Endodermal cell (in vitro differentiated cells): ENCODE results near the gene OMP. TPM values are rescaled to one million over a fixed set of nuclear protein-coding genes. Genes with fewer than 3 reads are reported as not detected.

Experiments used
- DNase-seq: peaks from one replicate; pipeline ENCODE4 v3.0.0-alpha.2; 2017
- H3K27ac ChIP-seq: 2 replicates; pipeline ENCODE4 v1.5.1; 2013; ENCODE audit warnings: mild to moderate bottlenecking, low read depth, low read length, moderate library complexity
- H3K27me3 ChIP-seq: 2 replicates; pipeline ENCODE4 v1.6.1; 2013; ENCODE audit warnings: mild to moderate bottlenecking, low read length, moderate library complexity; ENCODE audit not compliant: insufficient read depth, control insufficient read depth, poor library complexity, severe bottlenecking
- H3K36me3 ChIP-seq: 2 replicates; pipeline ENCODE4 v1.7.0; 2013; ENCODE audit warnings: mild to moderate bottlenecking, low read length, moderate library complexity; ENCODE audit not compliant: control insufficient read depth, insufficient read depth
- H3K4me1 ChIP-seq: one replicate; pipeline ENCODE4 v1.7.0; 2013; ENCODE audit warnings: low read length; ENCODE audit not compliant: control insufficient read depth, insufficient read depth
- H3K4me3 ChIP-seq: 2 replicates; pipeline ENCODE4 v1.5.1; 2013; ENCODE audit warnings: mild to moderate bottlenecking, low read length, moderate library complexity
- H3K9ac ChIP-seq: 2 replicates; pipeline ENCODE4 v1.6.1; 2013; ENCODE audit warnings: mild to moderate bottlenecking, low read length, moderate library complexity; ENCODE audit not compliant: poor library complexity, severe bottlenecking; ENCODE audit errors: extremely low read depth
- H3K9me3 ChIP-seq: 2 replicates; pipeline ENCODE4 v1.6.1; 2013; ENCODE audit warnings: mild to moderate bottlenecking, low read length, moderate library complexity; ENCODE audit not compliant: control insufficient read depth
- H3K27ac Mint-ChIP-seq: 2 replicates; pipeline ENCODE4 v1.8.0; 2020; ENCODE audit warnings: mixed read lengths
- H3K27me3 Mint-ChIP-seq: 2 replicates; pipeline ENCODE4 v1.8.0; 2021; ENCODE audit warnings: mild to moderate bottlenecking, mixed read lengths; ENCODE audit not compliant: insufficient read depth
- H3K36me3 Mint-ChIP-seq: 2 replicates; pipeline ENCODE4 v1.8.0; 2020; ENCODE audit warnings: low read depth, mixed read lengths
- H3K4me1 Mint-ChIP-seq: 2 replicates; pipeline ENCODE4 v1.8.0; 2020; ENCODE audit warnings: mixed read lengths
- H3K4me3 Mint-ChIP-seq: 2 replicates; pipeline ENCODE4 v1.8.0; 2020; ENCODE audit warnings: mild to moderate bottlenecking, moderate library complexity, mixed read lengths
- H3K9me3 Mint-ChIP-seq: 2 replicates; pipeline ENCODE4 v1.8.0; 2020; ENCODE audit warnings: mild to moderate bottlenecking, mixed read lengths
- WGBS, 2 experiments: methylation state at CpG; one replicate each; pipeline versions ENCODE4 v1.1.5 to v1.1.7; 2013; ENCODE audit warnings: missing lambda C conversion rate in 2 of 2, mixed read lengths in 1 of 2; ENCODE audit not compliant: insufficient coverage in 1 of 2, insufficient read length in 1 of 2; 5-methylcytosine and 5-hydroxymethylcytosine counted together
- total RNA-seq, 2 donors: library from RNA; stranded (reverse); fragmentation: NEBNext Ultra II Directional in 1 of 2; extraction: Animal tissue kit (Norgen Biotek cat#: 25700) in 1 of 2; gene quantifications; 2 replicates in 1 of 2; 3 replicates in 1 of 2; pipeline ENCODE4 v1.2.1, GENCODE V29; 2021
- TF ChIP-seq, protein P1 (sequence below): fragments of 200-600 bp; sonication (generic); conservative IDR thresholded peaks from 2 replicates; pipeline ENCODE4 v1.5.0; 2021; ENCODE audit warnings: antibody characterized with exemption, mild to moderate bottlenecking

OMP gene
- total RNA-seq, 2 donors from 2014 or later = 1.6 to 1.7 TPM

DNA sequence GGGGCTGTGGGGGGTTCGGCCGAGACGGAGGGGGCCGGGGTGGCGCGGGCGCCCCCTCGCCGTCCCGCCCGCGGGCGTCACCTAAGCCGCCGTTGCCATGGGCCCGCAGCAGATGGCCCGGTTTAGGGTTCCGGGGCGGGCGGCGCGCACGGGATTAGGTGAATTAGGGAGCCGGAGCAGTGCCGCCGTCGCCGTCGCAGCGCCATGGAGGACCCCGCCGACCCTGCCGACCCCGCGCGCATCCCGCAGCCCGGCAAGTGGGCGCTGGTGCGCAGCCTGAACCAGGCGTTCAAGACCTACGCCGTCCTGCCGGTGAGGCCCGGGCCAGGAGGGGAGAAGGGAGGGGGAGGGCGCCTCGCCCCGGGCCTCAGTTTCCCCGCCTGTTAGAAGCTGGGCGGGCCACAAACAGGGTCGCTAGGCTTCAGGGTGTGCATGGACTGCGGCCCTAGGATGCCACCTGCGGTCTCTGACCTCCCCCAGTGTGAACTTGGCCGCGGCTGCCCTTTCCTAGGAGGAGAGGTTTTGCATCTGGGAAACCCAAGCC, 35.5 kb downstream of the OMP start:
- H3K36me3 Mint-ChIP-seq = no peaks in the 10 kb centered on the region
- 95 to 96% methylated on average over 25 to 55 of the region's 55 CpGs for WGBS, 2 experiments
- Histone ChIP-seq H3K4me1 (no peaks in the 10 kb centered on the region), H3K9me3 (no peaks in the 10 kb centered on the region), H3K27ac (no peak overlapping the region), H3K36me3 (no peaks in the 10 kb centered on the region), H3K27me3 (no peaks in the 10 kb centered on the region), H3K4me3 (no peak overlapping the region), H3K9ac (no peak overlapping the region)
- no peaks in the 10 kb centered on the region for H3K9me3 Mint-ChIP-seq
- peaks cover 9% of the 10 kb centered on the region for H3K4me1 Mint-ChIP-seq
- TF ChIP-seq, protein P1, sequence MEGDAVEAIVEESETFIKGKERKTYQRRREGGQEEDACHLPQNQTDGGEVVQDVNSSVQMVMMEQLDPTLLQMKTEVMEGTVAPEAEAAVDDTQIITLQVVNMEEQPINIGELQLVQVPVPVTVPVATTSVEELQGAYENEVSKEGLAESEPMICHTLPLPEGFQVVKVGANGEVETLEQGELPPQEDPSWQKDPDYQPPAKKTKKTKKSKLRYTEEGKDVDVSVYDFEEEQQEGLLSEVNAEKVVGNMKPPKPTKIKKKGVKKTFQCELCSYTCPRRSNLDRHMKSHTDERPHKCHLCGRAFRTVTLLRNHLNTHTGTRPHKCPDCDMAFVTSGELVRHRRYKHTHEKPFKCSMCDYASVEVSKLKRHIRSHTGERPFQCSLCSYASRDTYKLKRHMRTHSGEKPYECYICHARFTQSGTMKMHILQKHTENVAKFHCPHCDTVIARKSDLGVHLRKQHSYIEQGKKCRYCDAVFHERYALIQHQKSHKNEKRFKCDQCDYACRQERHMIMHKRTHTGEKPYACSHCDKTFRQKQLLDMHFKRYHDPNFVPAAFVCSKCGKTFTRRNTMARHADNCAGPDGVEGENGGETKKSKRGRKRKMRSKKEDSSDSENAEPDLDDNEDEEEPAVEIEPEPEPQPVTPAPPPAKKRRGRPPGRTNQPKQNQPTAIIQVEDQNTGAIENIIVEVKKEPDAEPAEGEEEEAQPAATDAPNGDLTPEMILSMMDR = no peak
- H3K27ac Mint-ChIP-seq = no peak overlapping the region
- H3K4me3 Mint-ChIP-seq = no peak overlapping the region
- no peak for DNase-seq
- H3K27me3 Mint-ChIP-seq = no peaks in the 10 kb centered on the region

DNA sequence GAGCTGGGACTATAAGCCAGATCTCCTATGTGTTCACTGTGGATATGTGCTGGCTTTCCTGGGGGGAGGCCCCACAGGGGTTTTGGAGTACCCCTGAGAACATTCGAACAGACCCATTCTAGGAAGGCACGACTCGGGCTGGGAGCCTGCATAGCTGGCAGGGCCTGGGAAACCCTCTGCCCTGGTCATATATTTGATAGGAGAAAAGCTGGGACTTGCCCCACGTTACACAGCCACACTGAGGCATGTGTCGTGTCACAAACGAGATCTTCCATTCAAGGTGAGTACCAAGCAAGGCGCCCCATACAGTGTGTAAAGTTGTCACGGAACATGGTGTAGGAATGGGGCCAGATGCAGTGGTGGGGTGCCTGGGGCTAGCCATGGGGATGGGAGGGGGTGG, 36.6 kb downstream of the OMP start:
- H3K9me3 Mint-ChIP-seq = no peaks in the 10 kb centered on the region
- TF ChIP-seq, protein P1 = no peak
- no peaks in the 10 kb centered on the region for H3K27me3 Mint-ChIP-seq
- Histone ChIP-seq H3K36me3 (no peaks in the 10 kb centered on the region), H3K27ac (no peak overlapping the region), H3K27me3 (no peaks in the 10 kb centered on the region), H3K4me1 (no peaks in the 10 kb centered on the region), H3K9ac (no peak overlapping the region), H3K4me3 (no peak overlapping the region), H3K9me3 (no peaks in the 10 kb centered on the region)
- no peak overlapping the region for H3K4me3 Mint-ChIP-seq
- DNase-seq = no peak
- H3K4me1 Mint-ChIP-seq = peaks cover 9% of the 10 kb centered on the region
- no peak overlapping the region for H3K27ac Mint-ChIP-seq
- no peaks in the 10 kb centered on the region for H3K36me3 Mint-ChIP-seq
- 89% methylated on average over 8 of the region's 8 CpGs; no CpG with 5 or more reads in 1 of the 2 experiments for WGBS, 2 experiments

DNA sequence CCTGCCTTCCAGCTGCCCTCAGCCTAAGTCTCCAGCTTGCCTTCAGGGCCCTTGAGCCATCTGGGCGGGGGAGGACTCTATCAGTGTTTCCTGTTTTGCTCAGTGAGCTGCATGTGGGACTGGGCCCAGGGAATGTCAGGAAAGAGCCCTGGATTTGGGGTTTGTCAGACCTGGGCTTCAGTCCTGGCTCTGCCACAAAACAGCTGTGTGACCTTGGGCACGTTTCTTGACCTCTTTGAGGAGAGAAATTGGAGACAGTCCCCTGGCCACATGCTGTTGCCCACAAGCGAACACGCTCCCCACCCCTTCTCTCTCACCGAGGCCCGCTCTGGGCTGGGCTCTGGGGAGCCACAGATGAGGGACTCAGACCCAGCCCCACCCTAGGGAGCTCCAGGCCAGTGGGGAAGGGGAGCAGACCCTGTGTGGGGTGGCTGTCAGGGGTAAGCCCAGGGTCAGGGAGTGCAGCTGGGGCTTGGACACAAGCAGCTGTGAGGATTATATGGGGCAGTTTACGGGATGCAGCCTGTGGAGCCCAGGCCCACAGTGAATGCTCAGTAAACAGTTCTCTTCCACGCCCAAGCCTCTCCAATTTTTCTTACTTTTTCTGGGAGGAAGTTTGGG, 37.7 kb downstream of the OMP start:
- Mint-ChIP-seq H3K27me3 (no peaks in the 10 kb centered on the region), H3K4me3 (no peak overlapping the region), H3K4me1 (peaks cover 9% of the 10 kb centered on the region), H3K27ac (no peak overlapping the region), H3K36me3 (no peaks in the 10 kb centered on the region), H3K9me3 (no peaks in the 10 kb centered on the region)
- H3K9ac ChIP-seq = no peak overlapping the region
- H3K4me1 ChIP-seq = no peaks in the 10 kb centered on the region
- no peaks in the 10 kb centered on the region for H3K27me3 ChIP-seq
- DNase-seq = peak; percentile 87
- H3K4me3 ChIP-seq = no peak overlapping the region
- WGBS, 2 experiments = 0 to 65% methylated on average over 1 to 8 of the region's 8 CpGs
- TF ChIP-seq, protein P1 = no peak
- no peak overlapping the region for H3K27ac ChIP-seq
- H3K9me3 ChIP-seq = no peaks in the 10 kb centered on the region
- no peaks in the 10 kb centered on the region for H3K36me3 ChIP-seq
